ENCODE results near the gene OR5P2.
"Not testable (repeated sequence)": the region's sequence is repeated elsewhere in the genome, so short reads cannot be mapped to it uniquely, and the experiment has no call there.

The OR5P2 gene

GRCh38 chr11:7796842-7797241, at the start of gene OR5P2:
Gene OR5P2, minus strand, starts transcription at chr11:7796942. Its CDS starts 0 bp downstream, at chr11:7796942.
- DNase-seq (ENCODE audit: low read depth in 2 of 3, low spot score in 1 of 3) = no peak

DNA sequence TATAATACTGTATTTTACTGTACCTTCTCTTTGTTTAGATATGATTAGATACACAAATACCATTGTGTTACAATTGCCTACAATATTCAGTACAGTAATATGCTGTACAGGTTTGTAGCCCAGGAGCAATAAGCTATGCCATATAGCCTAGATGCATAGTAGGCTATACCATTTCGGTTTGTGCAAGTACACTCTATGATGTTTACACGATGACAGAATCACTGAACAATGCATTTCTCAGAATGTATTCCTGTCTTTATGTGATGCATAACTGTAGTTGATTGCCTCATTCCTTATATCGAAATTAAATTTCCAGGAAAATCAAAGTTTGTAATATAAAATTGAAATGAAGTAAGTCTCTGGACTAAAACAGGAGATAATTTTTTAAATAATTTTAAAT, 49.3 kb upstream of the OR5P2 start:
- no peak for DNase-seq (ENCODE audit: low read depth in 2 of 3, low spot score in 1 of 3)

GRCh38 chr11:7844986-7845385, 48.2 kb upstream of the OR5P2 start:
- no peak for DNase-seq (ENCODE audit: low read depth in 2 of 3, low spot score in 1 of 3)

DNA sequence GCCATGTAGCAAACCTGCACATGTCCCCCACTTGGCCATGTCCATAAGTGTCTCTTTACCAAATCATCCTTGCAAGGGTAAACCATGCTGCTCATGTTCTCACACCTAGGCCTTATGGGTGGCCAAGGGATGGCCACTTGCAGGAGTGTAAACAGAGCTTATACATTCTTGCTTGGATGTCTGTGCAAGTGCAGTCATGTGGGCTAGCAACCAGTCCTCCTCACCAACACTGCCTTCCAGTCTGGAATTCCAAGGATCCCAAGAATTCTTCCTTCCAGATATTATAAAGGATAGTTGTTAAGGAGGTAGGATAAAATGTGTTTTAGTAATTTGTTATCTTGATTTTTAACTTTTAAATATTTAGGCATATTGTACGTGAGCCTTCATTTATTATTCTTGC, 47.8 kb upstream of the OR5P2 start:
- DNase-seq (ENCODE audit: low read depth in 2 of 3, low spot score in 1 of 3) = no peak

GRCh38 chr11:7840578-7840977, 43.8 kb upstream of the OR5P2 start:
- no peak for DNase-seq (ENCODE audit: low read depth in 2 of 3, low spot score in 1 of 3)

DNA sequence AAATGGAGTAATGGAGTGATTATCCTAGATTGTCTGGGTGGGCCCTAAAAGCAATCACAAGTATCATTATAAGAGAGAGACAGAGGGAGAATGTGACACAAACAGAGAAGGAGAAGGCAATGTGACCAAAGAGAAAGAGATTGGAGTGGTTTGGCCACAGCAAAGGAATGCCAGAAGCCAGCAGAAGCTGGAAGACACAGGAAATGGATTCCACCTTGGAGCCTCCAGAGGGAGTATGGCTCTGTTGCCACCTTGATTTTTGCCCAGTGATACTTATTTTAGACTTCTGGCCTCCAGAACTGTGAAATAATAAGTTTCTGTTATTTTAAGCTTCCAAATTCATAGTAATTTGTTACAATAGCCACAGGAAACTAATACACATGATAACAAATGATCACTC, 36.8 kb upstream of the OR5P2 start:
- DNase-seq (ENCODE audit: low read depth in 2 of 3, low spot score in 1 of 3) = no peak

DNA sequence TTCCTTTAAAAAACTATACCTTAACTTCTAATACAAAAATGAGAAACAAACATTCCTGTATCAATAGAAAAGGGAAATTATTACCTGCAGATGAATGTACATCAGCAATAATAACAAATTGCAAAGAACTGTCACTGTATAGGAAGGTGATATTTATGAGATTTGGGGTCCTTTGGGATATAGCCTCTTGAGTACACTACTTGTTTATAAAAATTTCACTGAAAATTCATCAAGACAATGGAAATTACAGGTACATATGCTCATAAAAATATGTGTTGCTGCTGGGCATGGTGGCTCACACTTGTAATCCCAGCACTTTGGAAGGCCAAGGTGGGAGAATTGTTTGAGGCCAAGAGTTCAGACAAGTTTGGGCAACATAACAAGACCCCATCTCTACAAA, 34.0 kb upstream of the OR5P2 start, which contains the start of gene OR5P3:
Gene OR5P3, minus strand, starts transcription at position 101 of the 400 bp plus-strand sequence.
- no peak for DNase-seq (ENCODE audit: low read depth in 2 of 3, low spot score in 1 of 3)

DNA sequence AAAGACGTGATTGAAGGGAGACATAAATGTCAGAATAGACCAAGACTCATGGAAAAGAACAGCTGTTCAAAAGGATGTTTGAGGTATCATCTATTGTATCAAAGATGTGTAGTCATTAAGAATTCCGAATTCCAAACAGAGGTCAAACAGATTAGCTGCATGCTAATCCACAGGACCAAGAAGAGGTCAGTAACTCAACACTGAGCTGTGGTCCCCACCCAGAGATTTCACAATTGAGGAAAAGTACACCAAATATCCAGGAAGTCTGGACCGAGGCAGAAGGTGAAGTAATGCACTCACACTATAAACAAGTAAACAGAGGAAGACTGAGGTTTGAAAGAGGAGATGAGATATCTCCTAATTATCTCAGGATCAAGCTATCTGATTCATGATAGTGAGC, 29.6 kb upstream of the OR5P2 start:
- no peak for DNase-seq (ENCODE audit: low read depth in 2 of 3, low spot score in 1 of 3)

GRCh38 chr11:7820417-7820816, 23.7 kb upstream of the OR5P2 start:
- DNase-seq (ENCODE audit: low read depth in 2 of 3, low spot score in 1 of 3) = not testable (repeated sequence)

DNA sequence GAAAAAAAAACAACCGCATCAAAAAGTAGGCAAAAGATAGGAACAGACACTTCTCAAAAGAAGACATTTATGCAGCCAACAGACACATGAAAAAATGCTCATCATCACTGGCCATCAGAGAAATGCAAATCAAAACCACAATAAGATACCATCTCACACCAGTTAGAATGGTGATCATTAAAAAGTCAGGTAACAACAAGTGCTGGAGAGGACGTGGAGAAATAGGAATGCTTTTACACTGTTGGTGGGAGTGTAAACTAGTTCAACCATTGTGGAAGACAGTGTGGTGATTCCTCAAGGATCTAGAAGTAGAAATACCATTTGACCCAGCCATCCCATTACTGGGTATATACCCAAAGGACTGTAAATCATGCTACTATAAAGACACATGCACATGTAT, 18.2 kb upstream of the OR5P2 start:
- DNase-seq (ENCODE audit: low read depth in 2 of 3, low spot score in 1 of 3) = not testable (repeated sequence)

DNA sequence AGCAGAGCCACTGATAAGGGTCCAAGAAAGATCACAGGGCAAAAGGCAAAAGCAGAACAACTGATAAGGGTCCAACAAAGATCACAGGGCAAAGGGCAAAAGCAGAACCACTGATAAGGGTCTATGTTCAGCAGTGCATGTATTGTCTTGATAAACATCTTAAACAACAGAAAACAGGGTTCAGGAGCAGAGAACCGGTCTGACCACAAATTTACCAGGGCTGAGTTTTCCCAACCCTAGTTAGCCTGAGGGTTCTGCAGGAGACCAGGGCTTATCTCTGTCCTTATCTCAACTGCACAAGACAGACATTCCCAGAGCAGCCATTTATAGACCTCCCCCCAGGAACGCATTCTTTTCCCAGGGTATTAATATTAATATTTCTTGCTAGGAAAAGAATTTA, 13.6 kb upstream of the OR5P2 start:
- DNase-seq (ENCODE audit: low read depth in 2 of 3, low spot score in 1 of 3) = not testable (repeated sequence)

DNA sequence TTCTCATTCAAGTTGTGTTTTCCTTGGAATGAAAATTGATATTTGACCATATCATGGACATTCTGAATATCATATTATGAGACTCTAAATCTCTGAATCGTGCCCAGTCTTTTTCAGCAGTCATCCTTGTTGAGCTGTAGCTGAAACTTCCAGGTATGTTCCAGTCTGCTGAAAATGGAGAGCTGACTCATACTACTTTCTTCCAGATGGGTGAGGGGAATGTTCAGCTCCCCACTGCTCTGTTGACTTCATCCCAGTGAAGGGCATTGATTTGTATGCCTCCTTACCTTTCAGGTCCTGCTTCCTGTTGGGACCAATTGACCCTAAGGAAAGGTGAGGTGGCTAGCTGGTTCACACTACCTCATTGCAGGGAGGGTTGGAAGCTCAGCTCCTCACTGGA, 3.5 kb downstream of the OR5P2 start:
- DNase-seq (ENCODE audit: low read depth in 2 of 3, low spot score in 1 of 3) = no peak

GRCh38 chr11:7787239-7787638, 9.5 kb downstream of the OR5P2 start:
- DNase-seq (ENCODE audit: low read depth in 2 of 3, low spot score in 1 of 3) = no peak

- DNase-seq (ENCODE audit: low read depth in 2 of 3, low spot score in 1 of 3) = no peak
These were observed 21.1 kb downstream of the OR5P2 start for GRCh38 chr11:7775689-7776088.

- not testable (repeated sequence) for DNase-seq (ENCODE audit: low read depth in 2 of 3, low spot score in 1 of 3)
These were observed 32.4 kb downstream of the OR5P2 start for GRCh38 chr11:7764301-7764700.

DNA sequence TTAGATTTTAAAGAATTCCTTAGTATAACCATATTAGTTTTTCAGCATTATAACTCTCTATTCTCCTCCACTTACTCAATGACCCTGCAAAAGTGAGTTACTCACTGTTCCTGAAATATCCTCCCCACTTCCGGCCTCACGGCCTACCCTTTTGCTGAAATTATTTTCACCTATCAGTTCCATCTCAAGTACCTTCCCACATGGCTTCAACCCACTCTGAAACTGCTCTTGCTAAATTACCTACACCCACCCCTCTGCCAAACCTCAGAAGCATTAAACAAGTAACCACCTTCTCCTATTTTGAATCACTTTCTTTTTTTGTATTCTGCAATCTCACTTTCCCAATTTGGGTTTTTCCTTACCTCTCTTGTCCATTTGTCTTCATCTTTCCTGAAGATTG, 37.7 kb downstream of the OR5P2 start:
- DNase-seq (ENCODE audit: low read depth in 2 of 3, low spot score in 1 of 3) = no peak

- DNase-seq (ENCODE audit: low read depth in 2 of 3, low spot score in 1 of 3) = no peak
These were observed 47.3 kb downstream of the OR5P2 start for GRCh38 chr11:7749456-7749855.

All from stimulated activated CD4-positive, alpha-beta T cell treated with anti-CD3 and anti-CD28 coated beads, Interleukin-12 subunit alpha, Interleukin-12 subunit beta, amount 100 ng/mL, for 48 hours (primary cell).